Vagina (tissue), 2 donors: ENCODE data around the gene STC2. TPM values are rescaled to one million over a fixed set of nuclear protein-coding genes. Genes with fewer than 3 reads are reported as not detected.

ENCODE experiments used
- DNase-seq, 2 donors: peaks; one replicate each; pipeline ENCODE4 v3.0.0-alpha.2; 2017; ENCODE audit errors: extremely low spot score in 2 of 2
- H3K27ac ChIP-seq: fragments of 200-600 bp; sonication (generic); one replicate; pipeline ENCODE4 v1.5.1; 2019
- H3K27me3 ChIP-seq: fragments of 200-600 bp; sonication (generic); one replicate; pipeline ENCODE4 v1.5.1; 2019
- H3K36me3 ChIP-seq, 2 donors: fragments of 200-600 bp; sonication (generic); one replicate each; pipeline ENCODE4 v1.5.1; 2017 to 2019
- H3K4me1 ChIP-seq: fragments of 200-600 bp; sonication (generic); one replicate; pipeline ENCODE4 v1.5.1; 2019
- H3K4me3 ChIP-seq, 2 donors: fragments of 200-600 bp; sonication (generic); 1 replicate in 1 of 2; 2 replicates in 1 of 2; pipeline ENCODE4 v1.5.1; 2016 to 2019
- H3K9me3 ChIP-seq: fragments of 200-600 bp; sonication (generic); one replicate; pipeline ENCODE4 v1.5.1; 2019
- POLR2A ChIP-seq, 2 donors: fragments of 450-650 bp; IDR thresholded peaks; one replicate each; pipeline ENCODE4 v1.6.1; 2017; ENCODE audit warnings: antibody characterized with exemption in 2 of 2, mild to moderate bottlenecking in 2 of 2, moderate library complexity in 2 of 2
- POLR2AphosphoS5 ChIP-seq, 2 donors: sonication (generic); formaldehyde crosslinking; IDR thresholded peaks; one replicate each; pipeline ENCODE4 v1.9.0; 2017; ENCODE audit warnings: antibody characterized with exemption in 2 of 2, mild to moderate bottlenecking in 2 of 2, low read depth in 1 of 2; ENCODE audit not compliant: insufficient read depth in 1 of 2
- intact Hi-C: fragments of 100-400 bp; cut with DNase I; formaldehyde crosslinking; loops from one replicate; pipeline ENCODE4 v1.15.1; 2023
- total RNA-seq: library from RNA; depleted of rRNA; stranded (reverse); fragments of >200 nt; gene quantifications from one replicate; pipeline ENCODE4 v1.2.3, GENCODE V29; 2016
- TF ChIP-seq, protein P1 (sequence below), 3 experiments: fragments of 450-650 bp in 2 of 3; fragments of 200-600 bp in 1 of 3; sonication (generic) in 1 of 3; IDR thresholded peaks; one replicate each; pipeline ENCODE4 v1.5.1; 2017 to 2019; ENCODE audit warnings: antibody characterized with exemption in 3 of 3, mild to moderate bottlenecking in 2 of 3, moderate library complexity in 2 of 3

The STC2 gene
- total RNA-seq, 1 donor from 2014 or later: 2.9 TPM

DNA sequence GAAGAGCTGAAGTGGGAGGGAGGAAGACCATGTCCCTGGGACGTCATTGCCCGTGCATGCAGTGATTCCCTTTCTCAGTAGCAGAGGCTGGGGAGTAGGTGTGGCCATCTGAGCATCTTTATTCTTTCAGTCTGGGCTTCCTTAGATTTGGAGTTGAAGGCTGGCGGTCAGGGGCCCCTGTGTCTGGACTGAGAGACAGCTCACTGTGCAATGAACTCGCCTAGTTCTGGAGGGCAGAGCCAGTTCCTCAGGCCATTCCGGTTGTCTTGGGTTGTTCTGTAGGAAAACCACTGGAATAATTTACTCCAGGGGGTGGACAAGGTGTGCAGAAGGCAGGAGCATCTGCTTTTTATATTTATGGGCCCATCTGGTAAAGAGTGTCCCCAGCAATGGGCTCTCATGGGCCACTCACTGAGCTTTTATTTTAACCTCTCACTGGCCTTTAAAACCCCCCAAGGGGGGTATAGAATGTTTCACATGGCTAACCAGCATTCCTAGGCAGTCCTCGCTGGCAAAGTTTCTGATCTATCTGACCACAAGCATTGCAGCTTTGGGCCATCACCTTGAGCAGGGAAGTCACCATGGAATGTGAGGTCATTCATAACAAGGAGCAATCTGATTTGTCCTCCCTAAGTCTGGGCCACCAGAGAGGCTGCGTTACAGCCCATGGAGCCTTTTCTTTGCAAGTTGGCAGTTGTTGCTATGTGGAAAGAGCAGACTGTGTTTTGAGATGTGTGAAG lies 9.2 kb downstream of the STC2 start:
- intact Hi-C loops: no loop called here
- no peaks in the 10 kb centered on the region for H3K36me3 ChIP-seq
- no peak overlapping the region for H3K4me3 ChIP-seq
- peaks cover 50% of the 10 kb centered on the region for H3K4me1 ChIP-seq
- DNase-seq: no peak
- no peaks in the 10 kb centered on the region for H3K27me3 ChIP-seq
- H3K9me3 ChIP-seq: no peaks in the 10 kb centered on the region
- H3K27ac ChIP-seq: no peak overlapping the region
- TF ChIP-seq POLR2AphosphoS5 (IDR thresholded peaks at IDR 0.05; ENCODE audit: insufficient read depth in 1 of 2, low read depth in 1 of 2) (no peak), POLR2A (IDR thresholded peaks at IDR 0.05) (no peak)
- TF ChIP-seq, protein P1, sequence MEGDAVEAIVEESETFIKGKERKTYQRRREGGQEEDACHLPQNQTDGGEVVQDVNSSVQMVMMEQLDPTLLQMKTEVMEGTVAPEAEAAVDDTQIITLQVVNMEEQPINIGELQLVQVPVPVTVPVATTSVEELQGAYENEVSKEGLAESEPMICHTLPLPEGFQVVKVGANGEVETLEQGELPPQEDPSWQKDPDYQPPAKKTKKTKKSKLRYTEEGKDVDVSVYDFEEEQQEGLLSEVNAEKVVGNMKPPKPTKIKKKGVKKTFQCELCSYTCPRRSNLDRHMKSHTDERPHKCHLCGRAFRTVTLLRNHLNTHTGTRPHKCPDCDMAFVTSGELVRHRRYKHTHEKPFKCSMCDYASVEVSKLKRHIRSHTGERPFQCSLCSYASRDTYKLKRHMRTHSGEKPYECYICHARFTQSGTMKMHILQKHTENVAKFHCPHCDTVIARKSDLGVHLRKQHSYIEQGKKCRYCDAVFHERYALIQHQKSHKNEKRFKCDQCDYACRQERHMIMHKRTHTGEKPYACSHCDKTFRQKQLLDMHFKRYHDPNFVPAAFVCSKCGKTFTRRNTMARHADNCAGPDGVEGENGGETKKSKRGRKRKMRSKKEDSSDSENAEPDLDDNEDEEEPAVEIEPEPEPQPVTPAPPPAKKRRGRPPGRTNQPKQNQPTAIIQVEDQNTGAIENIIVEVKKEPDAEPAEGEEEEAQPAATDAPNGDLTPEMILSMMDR (IDR thresholded peaks at IDR 0.05): no peak

DNA sequence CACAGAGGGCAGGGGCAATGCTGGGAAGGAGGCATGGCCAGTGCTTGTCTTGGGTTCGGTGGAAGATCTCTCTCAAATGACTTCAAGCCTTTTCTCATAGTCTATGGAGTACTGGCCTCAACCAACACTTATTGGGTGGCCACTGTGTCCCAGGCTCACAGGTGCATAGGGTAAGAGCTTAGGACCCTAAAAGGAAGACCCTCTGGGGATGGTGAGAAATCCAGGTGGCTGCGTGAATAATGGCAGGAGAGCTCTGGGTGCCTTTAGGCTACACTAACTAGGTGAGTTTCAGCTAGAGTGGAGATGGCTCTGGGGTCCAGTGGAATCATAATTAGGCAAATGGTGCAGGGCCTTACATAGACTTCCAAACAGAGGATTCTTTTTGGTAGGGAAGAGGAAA lies 9.9 kb downstream of the STC2 start:
- H3K27ac ChIP-seq: no peak overlapping the region
- no peaks in the 10 kb centered on the region for H3K36me3 ChIP-seq
- H3K27me3 ChIP-seq: no peaks in the 10 kb centered on the region
- H3K9me3 ChIP-seq: no peaks in the 10 kb centered on the region
- TF ChIP-seq POLR2A (IDR thresholded peaks at IDR 0.05) (no peak), POLR2AphosphoS5 (IDR thresholded peaks at IDR 0.05; ENCODE audit: insufficient read depth in 1 of 2, low read depth in 1 of 2) (no peak)
- TF ChIP-seq, protein P1 (IDR thresholded peaks at IDR 0.05): no peak
- intact Hi-C loops: no loop called here
- H3K4me1 ChIP-seq: peaks cover 43% of the 10 kb centered on the region
- no peak overlapping the region for H3K4me3 ChIP-seq
- DNase-seq: no peak

DNA sequence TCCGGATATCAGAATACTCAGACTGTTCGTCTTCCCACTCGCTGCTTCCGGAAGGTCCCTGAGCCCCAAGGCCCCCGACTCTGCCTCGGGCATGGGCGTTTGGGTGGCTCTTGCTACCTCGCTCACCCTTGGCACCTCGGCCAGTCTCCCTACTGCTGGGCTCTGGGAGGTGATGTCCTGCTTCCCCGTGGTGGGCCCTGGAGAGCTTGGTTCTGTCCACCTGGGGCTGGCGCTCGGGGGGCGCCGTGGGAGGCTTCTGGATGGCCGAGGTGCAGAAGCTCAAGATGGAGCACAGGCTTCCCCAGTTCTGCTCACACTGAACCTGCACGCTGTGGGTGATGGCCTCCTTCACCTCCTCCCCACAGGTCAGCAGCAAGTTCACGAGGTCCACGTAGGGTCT lies 10.4 kb downstream of the STC2 start:
- Histone ChIP-seq H3K4me3 (no peak overlapping the region), H3K27ac (no peak overlapping the region), H3K4me1 (peaks cover 40% of the 10 kb centered on the region), H3K36me3 (no peaks in the 10 kb centered on the region), H3K9me3 (no peaks in the 10 kb centered on the region), H3K27me3 (no peaks in the 10 kb centered on the region)
- TF ChIP-seq POLR2AphosphoS5 (IDR thresholded peaks at IDR 0.05; ENCODE audit: insufficient read depth in 1 of 2, low read depth in 1 of 2): no peak
- TF ChIP-seq, protein P1 (IDR thresholded peaks at IDR 0.05): no peak
- no peak for TF ChIP-seq POLR2A (IDR thresholded peaks at IDR 0.05)
- intact Hi-C loops: no loop called here
- DNase-seq: no peak

DNA sequence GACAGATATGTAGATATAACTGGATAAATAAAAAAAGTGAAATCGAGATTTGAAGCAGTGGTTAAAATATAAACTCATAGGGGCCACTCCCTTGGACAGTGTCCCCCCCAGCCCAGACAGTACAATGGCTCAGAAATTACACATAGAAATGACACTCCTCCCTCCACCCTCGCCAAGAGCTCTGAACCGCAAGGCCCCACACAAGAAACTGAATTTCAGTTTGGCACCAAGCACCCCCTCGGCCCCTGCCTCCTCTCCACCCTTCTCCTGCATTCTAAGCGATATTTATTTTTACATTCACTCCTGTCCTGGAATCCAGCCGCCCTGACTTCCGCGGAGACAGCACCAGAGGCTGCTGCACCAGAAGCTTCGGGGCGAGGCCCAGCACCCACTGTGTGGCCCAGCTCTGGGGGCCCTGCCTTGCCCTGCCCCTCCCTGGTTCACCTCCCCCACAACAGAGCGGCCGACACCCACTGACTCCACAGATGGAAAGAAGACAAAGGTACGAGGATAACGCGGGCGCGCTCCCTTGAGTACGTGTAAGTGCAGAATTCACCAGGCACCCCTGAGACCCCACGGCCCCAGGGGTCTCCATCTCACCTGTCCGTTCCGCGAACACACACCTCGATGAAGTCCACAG lies 11.0 kb downstream of the STC2 start:
- no peak for DNase-seq
- intact Hi-C loops: no loop called here
- Histone ChIP-seq H3K36me3 (no peaks in the 10 kb centered on the region), H3K4me1 (peaks cover 40% of the 10 kb centered on the region), H3K9me3 (no peaks in the 10 kb centered on the region), H3K27me3 (no peaks in the 10 kb centered on the region), H3K4me3 (no peak overlapping the region), H3K27ac (no peak overlapping the region)
- TF ChIP-seq POLR2A (IDR thresholded peaks at IDR 0.05) (no peak), POLR2AphosphoS5 (IDR thresholded peaks at IDR 0.05; ENCODE audit: insufficient read depth in 1 of 2, low read depth in 1 of 2) (no peak)
- TF ChIP-seq, protein P1 (IDR thresholded peaks at IDR 0.05): no peak
